ENCODE results near the gene TNFRSF6B. TPM values are rescaled to one million over a fixed set of nuclear protein-coding genes. Genes with fewer than 3 reads are reported as not detected.

The TNFRSF6B gene
- total and polyA plus RNA-seq, 2 donors (not counting 3 experiments of a cell fraction or from before 2014, with no cell fraction given): 0.69 to 11.3 TPM

DNA sequence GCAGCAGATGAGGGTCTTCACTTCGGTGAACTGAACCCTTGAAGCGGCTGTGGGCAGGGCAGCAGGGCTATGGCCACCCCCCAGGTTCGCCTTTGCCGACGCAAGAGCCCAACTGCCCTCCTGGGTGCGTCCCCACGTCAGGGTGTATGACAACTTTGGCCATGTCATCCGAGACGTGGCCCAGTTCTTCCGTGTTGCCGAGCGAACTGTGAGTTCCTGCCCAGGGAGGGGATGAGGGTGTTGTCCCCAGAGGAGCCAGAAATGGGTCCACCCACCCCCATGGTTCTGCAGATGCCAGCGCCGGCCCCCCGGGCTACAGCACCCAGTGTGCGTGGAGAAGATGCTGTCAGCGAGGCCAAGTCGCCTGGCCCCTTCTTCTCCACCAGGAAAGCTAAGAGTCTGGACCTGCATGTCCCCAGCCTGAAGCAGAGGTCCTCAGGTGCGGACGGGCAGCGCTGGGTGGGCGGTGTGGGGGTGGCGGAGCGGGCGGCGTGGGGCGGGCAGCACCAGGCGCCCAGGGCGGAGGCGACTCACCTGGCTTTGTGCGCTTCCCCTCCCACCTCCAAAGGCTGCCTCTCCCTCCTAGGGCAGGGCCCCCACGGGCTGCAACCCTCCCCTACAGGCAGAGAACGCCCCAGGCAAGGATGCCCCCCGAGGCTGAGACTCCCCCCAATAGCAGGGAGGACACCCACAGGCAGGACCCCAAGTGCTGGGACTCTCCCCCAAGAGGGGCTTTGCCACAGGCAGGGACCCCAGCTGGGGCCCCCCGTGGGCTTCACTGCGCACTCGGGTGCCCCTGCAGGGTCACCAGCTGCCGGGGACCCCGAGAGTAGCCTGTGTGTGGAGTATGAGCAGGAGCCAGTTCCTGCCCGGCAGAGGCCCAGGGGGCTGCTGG lies 6.2 kb upstream of the TNFRSF6B start:
- Histone ChIP-seq H3K36me3 (ENCODE audit: control insufficient read depth in 2 of 2, extremely low read depth in 1 of 2, insufficient read depth in 2 of 2, low read length in 2 of 2) (no peaks in the 10 kb centered on the region), H3K9me1 (replicated peaks; ENCODE audit: control insufficient read depth, extremely low read depth, insufficient read depth, low read length) (no peaks in the 10 kb centered on the region), H2AFZ (ENCODE audit: low read depth, low read length) (no peak overlapping the region), H3K9ac (replicated peaks; ENCODE audit: extremely low read depth, insufficient read depth, low read length) (no peak overlapping the region), H3K4me2 (ENCODE audit: insufficient read depth, low read length) (no peak overlapping the region), H3K79me2 (ENCODE audit: control insufficient read depth, insufficient read depth, low read length) (peaks cover 4% of the 10 kb centered on the region), H3K4me1 (ENCODE audit: control insufficient read depth, extremely low read depth, insufficient read depth, low read length) (peaks cover 31% of the 10 kb centered on the region), H3K27ac (ENCODE audit: insufficient read depth, low read depth, low read length) (no peak overlapping the region), H3K27me3 (ENCODE audit: control insufficient read depth in 2 of 2, insufficient read depth in 2 of 2, low read length in 2 of 2) (no peaks in the 10 kb centered on the region), H3K4me3 (replicated peaks in 1 of 3; ENCODE audit: insufficient read depth in 1 of 3, low read depth in 1 of 3, low read length in 3 of 3) (no peak overlapping the region), H3K9me3 (replicated peaks; ENCODE audit: control insufficient read depth, insufficient read depth, low read length) (no peaks in the 10 kb centered on the region), H4K20me1 (replicated peaks; ENCODE audit: control insufficient read depth, extremely low read depth, insufficient read depth, low read length) (no peaks in the 10 kb centered on the region)
- POLR2A ChIA-PET: interaction anchor here (0.6 kb wide), 1 partner anchor 12 kb away, joined by 3 read pairs; no protein-coding TSS in a partner anchor
- FAIRE-seq (no peak), DNase-seq (ENCODE audit: low read depth, low spot score) (no peak)
- CTCF ChIA-PET: no interaction called here
- TF ChIP-seq GATA2 (IDR thresholded peaks at IDR 0.05; ENCODE audit: insufficient read depth, insufficient read length, low read depth, low read length) (no peak), POLR2AphosphoS5 (IDR thresholded peaks at IDR 0.05; ENCODE audit: insufficient read depth, low read depth, low read length) (no peak), FOS (IDR thresholded peaks at IDR 0.05; ENCODE audit: borderline replicate concordance, insufficient read depth, low read length) (no peak), EZH2 (IDR thresholded peaks at IDR 0.05; ENCODE audit: borderline replicate concordance, low read depth, low read length, severe bottlenecking) (no peak), POLR2A (IDR thresholded peaks at IDR 0.05; ENCODE audit: low read depth, low read length) (no peak)
- TF ChIP-seq, protein P1, sequence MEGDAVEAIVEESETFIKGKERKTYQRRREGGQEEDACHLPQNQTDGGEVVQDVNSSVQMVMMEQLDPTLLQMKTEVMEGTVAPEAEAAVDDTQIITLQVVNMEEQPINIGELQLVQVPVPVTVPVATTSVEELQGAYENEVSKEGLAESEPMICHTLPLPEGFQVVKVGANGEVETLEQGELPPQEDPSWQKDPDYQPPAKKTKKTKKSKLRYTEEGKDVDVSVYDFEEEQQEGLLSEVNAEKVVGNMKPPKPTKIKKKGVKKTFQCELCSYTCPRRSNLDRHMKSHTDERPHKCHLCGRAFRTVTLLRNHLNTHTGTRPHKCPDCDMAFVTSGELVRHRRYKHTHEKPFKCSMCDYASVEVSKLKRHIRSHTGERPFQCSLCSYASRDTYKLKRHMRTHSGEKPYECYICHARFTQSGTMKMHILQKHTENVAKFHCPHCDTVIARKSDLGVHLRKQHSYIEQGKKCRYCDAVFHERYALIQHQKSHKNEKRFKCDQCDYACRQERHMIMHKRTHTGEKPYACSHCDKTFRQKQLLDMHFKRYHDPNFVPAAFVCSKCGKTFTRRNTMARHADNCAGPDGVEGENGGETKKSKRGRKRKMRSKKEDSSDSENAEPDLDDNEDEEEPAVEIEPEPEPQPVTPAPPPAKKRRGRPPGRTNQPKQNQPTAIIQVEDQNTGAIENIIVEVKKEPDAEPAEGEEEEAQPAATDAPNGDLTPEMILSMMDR (IDR thresholded peaks at IDR 0.05; ENCODE audit: extremely low read depth in 1 of 2, insufficient read depth in 1 of 2, low read depth in 1 of 2, low read length in 2 of 2): no peak
- dilution Hi-C loops (cut with MboI; ENCODE audit: extremely low pct_ligation_motif_present, low sequenced_read_pairs): no loop called here
- no TSS peak for BruUV-seq (replicated peaks)
- intact Hi-C loops (cut with micrococcal nuclease): no loop called here
